ENCODE data around the gene HAL. TPM values are rescaled to one million over a fixed set of nuclear protein-coding genes. Genes with fewer than 3 reads are reported as not detected.

HAL gene
- total and polyA plus RNA-seq, 4 donors: 0.29 to 1.6 (median 0.33) TPM; not detected in 1

DNA sequence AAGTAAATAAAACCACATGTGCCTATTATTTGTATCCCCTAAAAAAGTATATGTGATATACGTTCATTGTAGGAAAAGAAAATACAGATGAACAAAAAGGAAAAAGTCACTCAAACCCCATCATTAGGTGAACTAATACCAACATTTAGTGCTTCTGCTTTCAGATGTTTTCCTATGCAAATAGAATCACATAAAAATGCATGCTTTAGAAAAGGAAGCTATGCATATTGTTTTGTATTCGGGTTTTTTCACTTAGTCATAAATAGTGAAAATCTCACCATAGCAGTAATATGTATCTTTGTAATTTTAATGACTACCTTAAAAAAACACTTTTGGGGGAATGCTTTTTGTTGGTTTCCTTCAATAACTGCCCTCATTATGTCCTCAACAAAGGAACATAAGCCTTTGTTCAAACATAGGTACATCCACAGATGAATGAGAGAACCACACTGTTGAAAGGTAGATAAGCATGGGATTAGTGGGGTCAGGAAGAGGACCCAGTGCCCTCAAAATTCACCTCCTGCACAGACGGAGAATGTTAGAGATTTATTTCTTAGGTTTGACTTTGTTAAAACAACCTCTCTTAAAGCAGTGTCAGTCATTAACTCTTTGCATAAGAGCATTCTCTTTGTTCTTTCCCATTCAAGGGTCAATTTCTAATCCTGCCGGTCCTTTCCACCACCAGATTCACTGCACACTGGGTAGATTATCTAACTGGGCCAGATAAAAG lies 46.5 kb downstream of the HAL start:
- H3K4me1 ChIP-seq (ENCODE audit: control insufficient read depth, insufficient read depth, low read length): no peaks in the 10 kb centered on the region
- H3K9me3 ChIP-seq (ENCODE audit: control insufficient read depth, insufficient read depth, low read length): no peaks in the 10 kb centered on the region
- H3K27me3 ChIP-seq (ENCODE audit: control insufficient read depth, insufficient read depth, low read length): no peaks in the 10 kb centered on the region
- WGBS (ENCODE audit: insufficient coverage): no CpG with 5 or more reads among the region's 4 CpGs
- H3K36me3 ChIP-seq (ENCODE audit: control insufficient read depth, insufficient read depth, low read length): no peaks in the 10 kb centered on the region
- H3K4me3 ChIP-seq (ENCODE audit: low read depth, low read length): no peak overlapping the region
- no peak overlapping the region for H3K27ac ChIP-seq (ENCODE audit: low read depth, low read length)
- DNase-seq (ENCODE audit: low read depth in 4 of 6, low spot score in 6 of 6): no peak

GRCh38 chr12:95944108-95944704 lies 51.9 kb downstream of the HAL start:
- 95% methylated on average over 5 of the region's 10 CpGs for WGBS (ENCODE audit: insufficient coverage)
- Histone ChIP-seq H3K36me3 (ENCODE audit: control insufficient read depth, insufficient read depth, low read length) (no peaks in the 10 kb centered on the region), H3K4me1 (ENCODE audit: control insufficient read depth, insufficient read depth, low read length) (peaks cover 11% of the 10 kb centered on the region), H3K9me3 (ENCODE audit: control insufficient read depth, insufficient read depth, low read length) (no peaks in the 10 kb centered on the region), H3K27ac (ENCODE audit: low read depth, low read length) (no peak overlapping the region), H3K27me3 (ENCODE audit: control insufficient read depth, insufficient read depth, low read length) (peaks cover 4% of the 10 kb centered on the region), H3K4me3 (ENCODE audit: low read depth, low read length) (no peak overlapping the region)
- no peak for DNase-seq (ENCODE audit: low read depth in 4 of 6, low spot score in 6 of 6)

- peak in 4 of 6 donors; percentile 23 to 79 (median 53) for DNase-seq (ENCODE audit: low read depth in 4 of 6, low spot score in 6 of 6)
Measured at GRCh38 chr12:95943330-95943842, 52.8 kb downstream of the HAL start, which contains the start of gene AMDHD1. TSS of gene AMDHD1 (plus strand) at chr12:95943331. CDS start at chr12:95943399, 68 bp downstream.

DNA sequence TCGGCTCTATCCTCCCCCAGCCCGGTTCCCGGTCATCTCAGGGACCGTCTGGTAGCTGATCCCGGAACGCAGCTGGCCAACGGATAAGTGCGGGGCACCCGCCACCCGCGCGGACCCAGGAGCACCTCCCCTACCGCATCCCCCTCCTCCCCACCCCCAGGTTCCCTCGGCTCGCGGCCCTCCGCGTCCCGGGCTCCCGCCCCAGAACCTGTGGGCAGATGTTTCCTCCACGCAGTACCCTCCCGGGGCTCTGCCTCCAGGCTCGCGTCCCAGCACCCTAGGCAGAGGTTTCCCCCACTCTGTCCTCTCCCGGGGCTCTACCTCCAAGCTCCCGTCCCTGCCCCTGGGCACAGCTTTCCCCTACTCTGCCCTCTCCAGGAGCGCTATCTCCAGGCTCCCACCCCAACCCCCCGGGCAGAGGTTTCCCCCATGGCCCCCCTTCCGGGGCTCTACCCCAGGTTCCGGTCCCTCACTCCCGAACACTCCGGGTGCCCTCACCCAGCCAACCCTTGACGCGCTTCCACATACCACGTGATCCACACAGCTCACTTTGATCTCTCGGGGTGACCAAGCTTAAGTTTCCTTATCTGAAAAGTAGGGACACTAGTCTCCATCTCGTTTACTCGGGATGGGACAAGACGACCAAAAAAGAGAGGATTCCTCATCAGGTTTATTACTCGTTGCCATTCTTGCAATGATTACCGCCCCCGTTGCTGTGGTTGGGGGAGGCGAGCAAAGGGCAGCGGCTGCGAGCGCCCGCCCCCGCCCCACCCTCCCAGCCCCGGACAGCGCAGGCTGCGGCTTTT lies 53.4 kb downstream of the HAL start, which contains the start of gene CCDC38:
TSS of gene CCDC38 (minus strand) at position 91 of the 806 bp plus-strand sequence. CDS start 6,105 bp downstream, outside the sequence.
- peaks cover 4% of the 10 kb centered on the region for H3K27me3 ChIP-seq (ENCODE audit: control insufficient read depth, insufficient read depth, low read length)
- peaks cover 11% of the 10 kb centered on the region for H3K4me1 ChIP-seq (ENCODE audit: control insufficient read depth, insufficient read depth, low read length)
- H3K36me3 ChIP-seq (ENCODE audit: control insufficient read depth, insufficient read depth, low read length): no peaks in the 10 kb centered on the region
- H3K9me3 ChIP-seq (ENCODE audit: control insufficient read depth, insufficient read depth, low read length): no peaks in the 10 kb centered on the region
- WGBS (ENCODE audit: insufficient coverage): 0% methylated on average over 49 of the region's 51 CpGs
- H3K27ac ChIP-seq (ENCODE audit: low read depth, low read length): peak within 1 kb of the TSS; percentile 57
- DNase-seq (ENCODE audit: low read depth in 4 of 6, low spot score in 6 of 6): peak; percentile 43 to 82 (median 64)
- peak within 1 kb of the TSS; percentile 73 for H3K4me3 ChIP-seq (ENCODE audit: low read depth, low read length)

More at GRCh38 chr12:95943330-95943842, 52.8 kb downstream of the HAL start, which contains the start of gene AMDHD1:
- Histone ChIP-seq H3K27ac (ENCODE audit: low read depth, low read length) (peak within 1 kb of the TSS; percentile 57), H3K4me1 (ENCODE audit: control insufficient read depth, insufficient read depth, low read length) (peaks cover 11% of the 10 kb centered on the region), H3K4me3 (ENCODE audit: low read depth, low read length) (peak within 1 kb of the TSS; percentile 73), H3K9me3 (ENCODE audit: control insufficient read depth, insufficient read depth, low read length) (no peaks in the 10 kb centered on the region), H3K36me3 (ENCODE audit: control insufficient read depth, insufficient read depth, low read length) (no peaks in the 10 kb centered on the region), H3K27me3 (ENCODE audit: control insufficient read depth, insufficient read depth, low read length) (peaks cover 4% of the 10 kb centered on the region)
- WGBS (ENCODE audit: insufficient coverage): under 1% methylated on average over 37 of the region's 38 CpGs

DNA sequence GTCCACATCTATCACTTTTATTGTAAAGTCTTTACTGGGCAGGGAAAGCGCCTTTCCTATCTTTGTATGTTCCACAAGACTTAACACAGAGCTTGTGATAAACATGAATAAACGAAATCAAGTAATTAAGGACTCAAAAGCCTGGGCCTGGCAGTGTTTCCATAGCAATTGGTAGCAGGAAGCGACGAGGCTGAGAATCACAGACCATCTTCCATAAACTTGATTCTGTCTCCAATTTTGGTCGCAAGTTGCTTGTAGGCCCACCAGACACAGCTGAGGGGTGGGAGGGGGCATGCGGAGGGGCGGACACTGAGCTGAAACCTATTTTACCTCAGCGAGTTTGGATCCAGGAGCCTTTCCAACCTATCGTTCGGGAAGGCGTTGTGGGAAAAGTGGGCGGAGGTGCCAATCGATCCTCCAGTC lies 54.0 kb downstream of the HAL start:
- Histone ChIP-seq H3K27ac (ENCODE audit: low read depth, low read length) (peak overlapping the region; percentile 57), H3K4me1 (ENCODE audit: control insufficient read depth, insufficient read depth, low read length) (peaks cover 11% of the 10 kb centered on the region), H3K4me3 (ENCODE audit: low read depth, low read length) (peak overlapping the region; percentile 73), H3K9me3 (ENCODE audit: control insufficient read depth, insufficient read depth, low read length) (no peaks in the 10 kb centered on the region), H3K27me3 (ENCODE audit: control insufficient read depth, insufficient read depth, low read length) (peaks cover 4% of the 10 kb centered on the region), H3K36me3 (ENCODE audit: control insufficient read depth, insufficient read depth, low read length) (no peaks in the 10 kb centered on the region)
- WGBS (ENCODE audit: insufficient coverage): 7% methylated on average over 11 of the region's 13 CpGs
- peak in 4 of 6 donors; percentile 17 to 60 (median 40) for DNase-seq (ENCODE audit: low read depth in 4 of 6, low spot score in 6 of 6)

DNA sequence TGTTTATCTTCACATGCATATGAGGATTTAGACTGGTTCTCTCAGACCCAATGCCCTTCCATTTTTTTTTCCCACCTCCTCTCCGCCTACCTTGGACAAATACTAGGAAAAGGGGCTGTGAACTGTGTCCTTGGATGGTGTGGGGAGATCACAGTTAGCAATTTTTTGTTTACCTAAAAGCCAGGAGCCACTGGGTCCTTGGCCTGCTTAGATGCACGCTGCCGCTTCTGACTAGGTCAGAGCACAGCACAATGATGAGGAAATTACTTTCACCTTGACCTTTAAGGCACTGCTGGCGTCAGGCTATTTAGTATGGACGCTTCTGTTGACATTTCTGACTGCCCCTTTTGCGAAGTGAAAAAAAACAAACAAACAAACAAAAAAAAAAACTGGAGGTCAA lies 55.6 kb downstream of the HAL start:
- DNase-seq (ENCODE audit: low read depth in 4 of 6, low spot score in 6 of 6): no peak
- no peaks in the 10 kb centered on the region for H3K36me3 ChIP-seq (ENCODE audit: control insufficient read depth, insufficient read depth, low read length)
- WGBS (ENCODE audit: insufficient coverage): 80% methylated on average over 2 of the region's 6 CpGs
- H3K4me1 ChIP-seq (ENCODE audit: control insufficient read depth, insufficient read depth, low read length): peaks cover 11% of the 10 kb centered on the region
- H3K27me3 ChIP-seq (ENCODE audit: control insufficient read depth, insufficient read depth, low read length): peaks cover 4% of the 10 kb centered on the region
- H3K9me3 ChIP-seq (ENCODE audit: control insufficient read depth, insufficient read depth, low read length): no peaks in the 10 kb centered on the region
- H3K27ac ChIP-seq (ENCODE audit: low read depth, low read length): no peak overlapping the region
- H3K4me3 ChIP-seq (ENCODE audit: low read depth, low read length): no peak overlapping the region

Other genes starting within 250 kb of the HAL start
- gene NTN4, start 205.6 kb downstream of the HAL start, total RNA-seq: 10 to 100 TPM; 10.2 to 16.6 TPM
- gene NTN4, start 205.6 kb downstream of the HAL start, polyA plus RNA-seq (ENCODE audit: insufficient read length in 2 of 2): 10 to 100 TPM; 17.8 to 22.9 TPM
- gene SNRPF, start 137.4 kb downstream of the HAL start, total RNA-seq: 10 to 100 TPM; 16.3 to 21.0 TPM
- gene SNRPF, start 137.4 kb downstream of the HAL start, polyA plus RNA-seq (ENCODE audit: insufficient read length in 2 of 2): 10 to 100 TPM; 52.6 to 63.7 TPM
- not detected for gene CCDC38, start 53.7 kb downstream of the HAL start, total RNA-seq
- gene CCDC38, start 53.7 kb downstream of the HAL start, polyA plus RNA-seq (ENCODE audit: insufficient read length in 2 of 2): under 1 TPM; 0.67 to 0.75 TPM
- gene AMDHD1, start 53.0 kb downstream of the HAL start, total RNA-seq: under 1 TPM; 0.39 to 0.69 TPM
- gene AMDHD1, start 53.0 kb downstream of the HAL start, polyA plus RNA-seq (ENCODE audit: insufficient read length in 2 of 2): under 1 TPM; 0.33 to 0.87 TPM
- gene LTA4H, start 39.2 kb upstream of the HAL start, total RNA-seq: 10 to 100 TPM; 59.7 to 93.3 TPM
- gene LTA4H, start 39.2 kb upstream of the HAL start, polyA plus RNA-seq (ENCODE audit: insufficient read length in 2 of 2): 10 to 100 TPM; 60.3 to 61.3 TPM
- 10 to 100 TPM; 10.7 to 17.0 TPM for gene ELK3, start 198.0 kb upstream of the HAL start, total RNA-seq
- gene ELK3, start 198.0 kb upstream of the HAL start, polyA plus RNA-seq (ENCODE audit: insufficient read length in 2 of 2): 10 to 100 TPM; 16.0 to 22.0 TPM